MCF 10A (cell line): ENCODE data around the gene FNTB. TPM values are rescaled to one million over a fixed set of nuclear protein-coding genes. Genes with fewer than 3 reads are reported as not detected.

Source experiments
- BruUV-seq: library from RNA; stranded (reverse); fragments of 400-500 nt; replicated peaks from 2 replicates; lab custom pipeline; 2021; lab: Mats Ljungman, UMichigan
- CTCF ChIA-PET: fragments of 300-600 bp; sonication (Branson Sonifier 250); formaldehyde crosslinking; extraction: SDS; loops from one replicate; lab custom pipeline; 2021; ENCODE audit warnings: antibody characterized with exemption, inconsistent platforms; lab: Yijun Ruan, JAX
- POLR2A ChIA-PET: fragments of 300-600, 350-650 bp; sonication (Branson Sonifier 250); formaldehyde crosslinking; extraction: SDS; loops from one replicate; lab custom pipeline; 2020; ENCODE audit warnings: antibody characterized with exemption, inconsistent platforms; lab: Yijun Ruan, JAX
- DNase-seq: peaks from one replicate; pipeline ENCODE4 v3.0.0-alpha.2; 2018; ENCODE audit not compliant: unreplicated experiment
- H3K27ac Mint-ChIP-seq: one replicate; pipeline ENCODE4 v1.8.0; 2022; ENCODE audit warnings: mild to moderate bottlenecking, low read depth, mixed read lengths; ENCODE audit not compliant: unreplicated experiment
- H3K27me3 Mint-ChIP-seq: one replicate; pipeline ENCODE4 v1.8.0; 2022; ENCODE audit warnings: mixed read lengths; ENCODE audit not compliant: insufficient read depth, unreplicated experiment
- H3K36me3 Mint-ChIP-seq: one replicate; pipeline ENCODE4 v1.8.0; 2022; ENCODE audit warnings: mild to moderate bottlenecking, moderate library complexity, mixed read lengths; ENCODE audit not compliant: insufficient read depth, unreplicated experiment
- H3K4me1 Mint-ChIP-seq: one replicate; pipeline ENCODE4 v1.8.0; 2022; ENCODE audit warnings: mixed read lengths; ENCODE audit not compliant: insufficient read depth, unreplicated experiment
- H3K4me3 Mint-ChIP-seq: one replicate; pipeline ENCODE4 v1.8.0; 2022; ENCODE audit warnings: mild to moderate bottlenecking, moderate library complexity, mixed read lengths; ENCODE audit not compliant: unreplicated experiment
- H3K9me3 Mint-ChIP-seq: one replicate; pipeline ENCODE4 v1.8.0; 2022; ENCODE audit warnings: mixed read lengths; ENCODE audit not compliant: unreplicated experiment
- intact Hi-C: fragments of 100-400 bp; cut with micrococcal nuclease; formaldehyde crosslinking; loops from 2 replicates; pipeline ENCODE4 v1.14.1; 2022
- total RNA-seq: library from RNA; stranded (reverse); gene quantifications from 2 replicates; pipeline ENCODE4 v1.2.3, GENCODE V29; 2022
- TF ChIP-seq, protein P1 (sequence below): fragments of 200-600 bp; IDR thresholded peaks from one replicate; pipeline ENCODE4 v1.8.0; 2022; ENCODE audit warnings: antibody characterized with exemption, mild to moderate bottlenecking; ENCODE audit not compliant: unreplicated experiment

Gene FNTB
- total RNA-seq, 1 experiment from 2014 or later = 12.2 TPM

DNA sequence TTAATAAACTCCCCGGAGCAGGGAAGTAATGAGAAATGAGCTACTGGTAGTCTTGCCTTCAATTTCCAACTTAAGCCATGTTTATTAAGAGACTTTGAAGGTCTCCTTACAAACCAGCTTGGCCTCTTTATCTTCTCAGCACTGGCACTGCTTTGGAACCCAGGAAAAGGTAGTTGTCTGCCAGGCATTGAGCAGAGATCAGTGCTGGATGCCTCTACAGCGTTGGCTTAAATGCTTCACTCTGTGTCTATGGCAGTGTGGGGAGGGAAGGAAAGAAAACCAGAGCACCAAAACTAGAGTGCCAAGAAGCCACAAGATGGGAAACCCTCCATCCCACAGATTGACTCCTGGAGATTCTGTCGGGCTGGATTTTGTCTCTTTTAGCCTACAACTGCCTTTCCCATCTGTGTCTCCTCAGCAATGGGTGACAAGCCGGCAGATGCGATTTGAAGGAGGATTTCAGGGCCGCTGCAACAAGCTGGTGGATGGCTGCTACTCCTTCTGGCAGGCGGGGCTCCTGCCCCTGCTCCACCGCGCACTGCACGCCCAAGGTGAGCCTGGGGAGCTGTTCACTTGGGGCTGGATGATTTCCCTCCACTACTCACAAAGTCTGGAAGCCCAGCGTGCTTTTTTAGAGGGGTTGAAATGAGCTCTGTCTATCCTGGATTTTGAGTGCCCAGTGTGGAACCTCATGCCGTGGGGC is 57.3 kb downstream of the FNTB start:
- Mint-ChIP-seq H3K36me3 (peaks cover 33% of the 10 kb centered on the region), H3K9me3 (no peaks in the 10 kb centered on the region), H3K27ac (no peak overlapping the region), H3K4me3 (no peak overlapping the region), H3K4me1 (peaks cover 17% of the 10 kb centered on the region), H3K27me3 (no peaks in the 10 kb centered on the region)
- TF ChIP-seq, protein P1, sequence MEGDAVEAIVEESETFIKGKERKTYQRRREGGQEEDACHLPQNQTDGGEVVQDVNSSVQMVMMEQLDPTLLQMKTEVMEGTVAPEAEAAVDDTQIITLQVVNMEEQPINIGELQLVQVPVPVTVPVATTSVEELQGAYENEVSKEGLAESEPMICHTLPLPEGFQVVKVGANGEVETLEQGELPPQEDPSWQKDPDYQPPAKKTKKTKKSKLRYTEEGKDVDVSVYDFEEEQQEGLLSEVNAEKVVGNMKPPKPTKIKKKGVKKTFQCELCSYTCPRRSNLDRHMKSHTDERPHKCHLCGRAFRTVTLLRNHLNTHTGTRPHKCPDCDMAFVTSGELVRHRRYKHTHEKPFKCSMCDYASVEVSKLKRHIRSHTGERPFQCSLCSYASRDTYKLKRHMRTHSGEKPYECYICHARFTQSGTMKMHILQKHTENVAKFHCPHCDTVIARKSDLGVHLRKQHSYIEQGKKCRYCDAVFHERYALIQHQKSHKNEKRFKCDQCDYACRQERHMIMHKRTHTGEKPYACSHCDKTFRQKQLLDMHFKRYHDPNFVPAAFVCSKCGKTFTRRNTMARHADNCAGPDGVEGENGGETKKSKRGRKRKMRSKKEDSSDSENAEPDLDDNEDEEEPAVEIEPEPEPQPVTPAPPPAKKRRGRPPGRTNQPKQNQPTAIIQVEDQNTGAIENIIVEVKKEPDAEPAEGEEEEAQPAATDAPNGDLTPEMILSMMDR = no peak
- ChIA-PET POLR2A (no interaction called here), CTCF (no interaction called here)
- DNase-seq = no peak
- BruUV-seq = no TSS peak
- intact Hi-C loops = no loop called here

DNA sequence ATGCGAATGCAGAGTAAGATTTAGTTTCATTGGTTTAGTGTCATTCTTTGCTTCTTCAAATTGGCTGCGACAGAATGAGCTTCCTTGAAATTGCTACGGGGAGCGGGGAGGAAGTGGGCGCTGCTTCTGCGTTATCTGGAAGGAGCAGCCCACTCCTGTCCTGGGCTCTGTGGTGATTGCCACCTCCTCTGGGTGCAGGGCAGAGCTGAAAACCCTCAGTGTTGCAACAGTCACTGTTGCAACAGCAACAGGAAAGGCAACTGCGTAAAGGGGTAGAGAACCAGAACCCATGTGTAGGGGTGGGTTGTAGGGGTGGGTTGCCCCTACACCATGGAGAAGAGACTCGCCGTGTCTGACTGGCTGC is 57.9 kb downstream of the FNTB start:
- POLR2A ChIA-PET = no interaction called here
- no peak for DNase-seq
- CTCF ChIA-PET = no interaction called here
- H3K27ac Mint-ChIP-seq = no peak overlapping the region
- TF ChIP-seq, protein P1 = no peak
- no peaks in the 10 kb centered on the region for H3K9me3 Mint-ChIP-seq
- no peak overlapping the region for H3K4me3 Mint-ChIP-seq
- peaks cover 17% of the 10 kb centered on the region for H3K4me1 Mint-ChIP-seq
- no TSS peak for BruUV-seq
- intact Hi-C loops = no loop called here
- no peaks in the 10 kb centered on the region for H3K27me3 Mint-ChIP-seq
- peaks cover 33% of the 10 kb centered on the region for H3K36me3 Mint-ChIP-seq

DNA sequence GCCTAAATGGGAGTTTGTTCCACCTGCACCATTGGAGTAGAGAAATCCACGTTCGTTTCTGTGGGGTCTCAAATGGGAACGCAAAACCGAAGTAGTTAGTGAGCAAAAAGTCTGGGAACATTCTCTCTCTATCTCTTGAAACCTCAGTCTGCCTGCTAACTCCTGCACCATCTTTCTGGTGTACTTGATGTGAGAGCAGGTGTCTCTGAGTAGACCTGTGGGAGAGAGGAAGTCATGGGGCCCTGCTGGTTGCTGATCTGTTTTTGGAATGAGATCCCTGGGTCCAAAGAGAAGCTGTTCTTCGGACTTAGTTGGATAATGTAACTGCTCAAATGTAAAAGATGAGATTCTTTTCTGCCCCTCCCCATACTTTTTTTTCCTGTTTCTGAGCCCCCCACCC is 58.3 kb downstream of the FNTB start:
- H3K36me3 Mint-ChIP-seq = peaks cover 33% of the 10 kb centered on the region
- no peak overlapping the region for H3K27ac Mint-ChIP-seq
- H3K4me1 Mint-ChIP-seq = peaks cover 17% of the 10 kb centered on the region
- H3K4me3 Mint-ChIP-seq = no peak overlapping the region
- BruUV-seq = no TSS peak
- TF ChIP-seq, protein P1 = no peak
- DNase-seq = no peak
- no peaks in the 10 kb centered on the region for H3K27me3 Mint-ChIP-seq
- POLR2A ChIA-PET = no interaction called here
- intact Hi-C loops = no loop called here
- CTCF ChIA-PET = no interaction called here
- no peaks in the 10 kb centered on the region for H3K9me3 Mint-ChIP-seq

DNA sequence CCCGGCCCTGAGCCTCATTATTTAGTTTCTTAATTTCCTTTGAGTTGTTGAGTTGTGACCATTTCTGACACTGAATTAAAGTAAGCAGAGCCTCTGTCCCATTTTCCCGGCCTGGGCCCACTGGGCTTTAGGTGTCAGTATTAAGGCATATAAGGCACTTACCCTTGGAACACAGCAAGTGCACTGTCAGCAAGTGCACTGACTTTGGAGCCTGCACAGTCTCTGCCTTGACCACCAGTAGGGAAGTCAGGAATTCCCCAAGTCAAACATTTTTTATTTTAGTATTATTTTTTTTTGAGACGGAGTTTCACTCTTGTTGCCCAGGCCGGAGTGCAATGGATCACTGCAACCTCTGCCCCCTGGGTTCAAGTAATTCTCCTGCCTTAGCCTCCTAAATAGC is 59.0 kb downstream of the FNTB start:
- intact Hi-C loops = no loop called here
- no TSS peak for BruUV-seq
- Mint-ChIP-seq H3K4me1 (peaks cover 17% of the 10 kb centered on the region), H3K36me3 (peaks cover 33% of the 10 kb centered on the region), H3K4me3 (no peak overlapping the region), H3K9me3 (no peaks in the 10 kb centered on the region), H3K27me3 (no peaks in the 10 kb centered on the region), H3K27ac (no peak overlapping the region)
- ChIA-PET POLR2A (interaction anchor here (0.7 kb wide), 1 partner anchor 58 kb away, joined by 3 read pairs; no protein-coding TSS in a partner anchor), CTCF (interaction anchor here (0.6 kb wide), 1 partner anchor 1639 kb away, joined by 4 read pairs; no protein-coding TSS in a partner anchor)
- DNase-seq = no peak
- TF ChIP-seq, protein P1 = no peak
